Measurements from ENCODE around the gene MUC16. TPM values are rescaled to one million over a fixed set of nuclear protein-coding genes. Genes with fewer than 3 reads are reported as not detected.

The MUC16 gene
- total RNA-seq, 1 experiment from 2014 or later = 0.04 TPM

DNA sequence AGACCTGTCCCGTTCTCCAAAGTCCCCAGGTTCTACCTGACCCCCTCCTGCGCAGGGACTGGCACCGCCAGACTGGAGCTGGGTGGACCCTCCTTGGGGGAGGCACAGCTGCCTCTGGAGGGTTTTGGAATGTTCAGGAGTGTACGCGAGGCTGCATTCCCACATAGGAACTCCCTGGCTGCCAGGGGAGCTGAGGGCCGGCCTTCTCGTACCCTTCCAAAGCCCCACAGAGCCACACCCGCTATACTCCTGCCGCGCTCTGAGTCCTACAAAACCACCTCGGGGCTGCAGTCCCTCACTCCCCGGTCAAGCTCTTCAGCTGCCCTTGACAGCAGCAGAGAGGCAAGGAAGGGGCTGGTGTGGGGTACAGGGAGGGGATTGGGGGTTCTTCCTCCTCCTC lies 484 bp upstream of the MUC16 start:
- CTCF ChIA-PET = interaction anchor here (1.4 kb wide), 1 partner anchor 22 kb away, joined by 4 read pairs; no protein-coding TSS in a partner anchor
- no peak overlapping the region for H3K27ac Mint-ChIP-seq
- H3K4me1 Mint-ChIP-seq = no peaks in the 10 kb centered on the region
- H3K9me3 Mint-ChIP-seq = peaks cover 5% of the 10 kb centered on the region
- no peak for DNase-seq (ENCODE audit: low spot score)
- peaks cover 5% of the 10 kb centered on the region; the same call in 1 of the 2 replicates for H3K36me3 Mint-ChIP-seq
- no peak for ATAC-seq
- H3K27me3 Mint-ChIP-seq (ENCODE audit: low read depth) = no peaks in the 10 kb centered on the region; the same call in 1 of the 2 replicates
- POLR2A ChIA-PET = no interaction called here
- TF ChIP-seq ATF1 (CRISPR knock-in tag; IDR thresholded peaks at IDR 0.05) = no peak
- TF ChIP-seq, protein P1, sequence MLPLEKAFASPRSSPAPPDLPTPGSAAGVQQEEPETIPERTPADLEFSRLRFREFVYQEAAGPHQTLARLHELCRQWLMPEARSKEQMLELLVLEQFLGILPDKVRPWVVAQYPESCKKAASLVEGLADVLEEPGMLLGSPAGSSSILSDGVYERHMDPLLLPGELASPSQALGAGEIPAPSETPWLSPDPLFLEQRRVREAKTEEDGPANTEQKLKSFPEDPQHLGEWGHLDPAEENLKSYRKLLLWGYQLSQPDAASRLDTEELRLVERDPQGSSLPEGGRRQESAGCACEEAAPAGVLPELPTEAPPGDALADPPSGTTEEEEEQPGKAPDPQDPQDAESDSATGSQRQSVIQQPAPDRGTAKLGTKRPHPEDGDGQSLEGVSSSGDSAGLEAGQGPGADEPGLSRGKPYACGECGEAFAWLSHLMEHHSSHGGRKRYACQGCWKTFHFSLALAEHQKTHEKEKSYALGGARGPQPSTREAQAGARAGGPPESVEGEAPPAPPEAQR (CRISPR knock-in tag; IDR thresholded peaks at IDR 0.05) = no peak
- TF ChIP-seq, protein P2, sequence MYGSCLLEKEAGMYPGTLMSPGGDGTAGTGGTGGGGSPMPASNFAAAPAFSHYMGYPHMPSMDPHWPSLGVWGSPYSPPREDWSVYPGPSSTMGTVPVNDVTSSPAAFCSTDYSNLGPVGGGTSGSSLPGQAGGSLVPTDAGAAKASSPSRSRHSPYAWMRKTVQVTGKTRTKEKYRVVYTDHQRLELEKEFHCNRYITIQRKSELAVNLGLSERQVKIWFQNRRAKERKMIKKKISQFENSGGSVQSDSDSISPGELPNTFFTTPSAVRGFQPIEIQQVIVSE (CRISPR knock-in tag; IDR thresholded peaks at IDR 0.05; ENCODE audit: borderline replicate concordance) = no peak
- no peak for TF ChIP-seq TP53 (CRISPR knock-in tag; IDR thresholded peaks at IDR 0.05)
- no peak for TF ChIP-seq NR2C2 (CRISPR knock-in tag; IDR thresholded peaks at IDR 0.05)
- TF ChIP-seq NFYB (CRISPR knock-in tag; conservative IDR thresholded peaks at IDR 0.05; ENCODE audit: low read depth) = no peak
- TF ChIP-seq CREB1 (CRISPR knock-in tag; IDR thresholded peaks at IDR 0.05) = no peak
- TF ChIP-seq, protein P3, sequence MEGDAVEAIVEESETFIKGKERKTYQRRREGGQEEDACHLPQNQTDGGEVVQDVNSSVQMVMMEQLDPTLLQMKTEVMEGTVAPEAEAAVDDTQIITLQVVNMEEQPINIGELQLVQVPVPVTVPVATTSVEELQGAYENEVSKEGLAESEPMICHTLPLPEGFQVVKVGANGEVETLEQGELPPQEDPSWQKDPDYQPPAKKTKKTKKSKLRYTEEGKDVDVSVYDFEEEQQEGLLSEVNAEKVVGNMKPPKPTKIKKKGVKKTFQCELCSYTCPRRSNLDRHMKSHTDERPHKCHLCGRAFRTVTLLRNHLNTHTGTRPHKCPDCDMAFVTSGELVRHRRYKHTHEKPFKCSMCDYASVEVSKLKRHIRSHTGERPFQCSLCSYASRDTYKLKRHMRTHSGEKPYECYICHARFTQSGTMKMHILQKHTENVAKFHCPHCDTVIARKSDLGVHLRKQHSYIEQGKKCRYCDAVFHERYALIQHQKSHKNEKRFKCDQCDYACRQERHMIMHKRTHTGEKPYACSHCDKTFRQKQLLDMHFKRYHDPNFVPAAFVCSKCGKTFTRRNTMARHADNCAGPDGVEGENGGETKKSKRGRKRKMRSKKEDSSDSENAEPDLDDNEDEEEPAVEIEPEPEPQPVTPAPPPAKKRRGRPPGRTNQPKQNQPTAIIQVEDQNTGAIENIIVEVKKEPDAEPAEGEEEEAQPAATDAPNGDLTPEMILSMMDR (IDR thresholded peaks at IDR 0.05) = no peak
- TF ChIP-seq FOXP1 (CRISPR knock-in tag; IDR thresholded peaks at IDR 0.05; ENCODE audit: borderline replicate concordance) = no peak
- TF ChIP-seq ZNF416 (CRISPR knock-in tag; IDR thresholded peaks at IDR 0.05) = no peak
- H3K4me3 Mint-ChIP-seq = no peak overlapping the region

DNA sequence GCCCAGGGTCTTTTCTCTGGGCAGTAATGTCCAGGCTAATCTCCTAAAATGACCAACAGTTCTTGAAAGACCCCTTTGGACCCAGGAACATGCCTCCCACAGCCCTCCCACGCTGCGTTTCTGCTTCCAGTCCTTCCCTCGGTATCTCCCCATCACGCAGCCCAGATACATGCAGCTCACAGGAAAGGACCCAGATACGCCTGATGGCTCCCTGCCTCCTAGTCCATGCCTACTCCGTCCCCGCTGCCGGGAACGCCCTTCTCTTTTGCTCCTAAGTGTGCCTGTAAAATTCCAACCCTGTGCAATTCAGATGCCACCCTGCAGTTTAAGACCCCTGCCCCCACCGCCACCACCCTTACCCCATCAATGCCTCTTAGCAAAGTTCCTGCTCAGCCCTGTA lies 778 bp downstream of the MUC16 start:
- H3K27ac Mint-ChIP-seq = no peak overlapping the region

DNA sequence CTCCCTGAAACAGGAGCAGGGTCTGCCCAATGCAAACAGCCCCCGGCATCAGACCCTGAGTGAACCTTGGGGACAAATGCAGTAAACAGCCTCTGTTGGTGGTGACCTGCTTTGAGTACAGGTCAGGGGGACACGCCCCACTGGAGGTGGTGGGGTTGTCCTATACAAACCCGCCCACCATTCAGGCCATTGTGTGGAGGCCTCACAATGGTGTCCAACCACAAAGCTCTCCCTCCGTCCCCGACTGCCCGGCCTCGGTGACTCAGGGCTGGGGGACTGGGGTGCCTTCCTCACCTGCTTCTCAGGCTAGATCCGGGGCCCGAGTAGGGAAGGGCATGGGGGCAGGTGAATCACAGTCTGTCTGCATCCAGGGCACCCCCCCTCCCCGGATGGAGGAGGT lies 1.5 kb downstream of the MUC16 start:
- POLR2A ChIA-PET = no interaction called here
- ATAC-seq = no peak
- H3K27me3 Mint-ChIP-seq (ENCODE audit: low read depth) = no peaks in the 10 kb centered on the region

More for the DNA sequence above, 778 bp downstream of the MUC16 start:
- DNase-seq (ENCODE audit: low spot score) = no peak
- no peak for TF ChIP-seq ATF1 (CRISPR knock-in tag; IDR thresholded peaks at IDR 0.05)
- ATAC-seq = no peak
- ChIA-PET POLR2A (no interaction called here), CTCF (interaction anchor here (1.4 kb wide), 1 partner anchor 21 kb away, joined by 4 read pairs; no protein-coding TSS in a partner anchor)
- no peaks in the 10 kb centered on the region for H3K4me1 Mint-ChIP-seq
- H3K27me3 Mint-ChIP-seq (ENCODE audit: low read depth) = no peaks in the 10 kb centered on the region
- peaks cover 8% of the 10 kb centered on the region for H3K9me3 Mint-ChIP-seq
- no peak overlapping the region for H3K4me3 Mint-ChIP-seq
- H3K36me3 Mint-ChIP-seq = peaks cover 7% of the 10 kb centered on the region; the same call in 1 of the 2 replicates

More for the DNA sequence above, 1.5 kb downstream of the MUC16 start:
- Mint-ChIP-seq H3K36me3 (peaks cover 6% of the 10 kb centered on the region; the same call in 1 of the 2 replicates), H3K4me1 (no peaks in the 10 kb centered on the region), H3K9me3 (peaks cover 7% of the 10 kb centered on the region), H3K27ac (no peak overlapping the region), H3K4me3 (no peak overlapping the region)
- CTCF ChIA-PET = interaction anchor here (0.6 kb wide), 1 partner anchor 383 kb away, joined by 3 read pairs; no protein-coding TSS in a partner anchor
- no peak for DNase-seq (ENCODE audit: low spot score)
- TF ChIP-seq, protein P4, sequence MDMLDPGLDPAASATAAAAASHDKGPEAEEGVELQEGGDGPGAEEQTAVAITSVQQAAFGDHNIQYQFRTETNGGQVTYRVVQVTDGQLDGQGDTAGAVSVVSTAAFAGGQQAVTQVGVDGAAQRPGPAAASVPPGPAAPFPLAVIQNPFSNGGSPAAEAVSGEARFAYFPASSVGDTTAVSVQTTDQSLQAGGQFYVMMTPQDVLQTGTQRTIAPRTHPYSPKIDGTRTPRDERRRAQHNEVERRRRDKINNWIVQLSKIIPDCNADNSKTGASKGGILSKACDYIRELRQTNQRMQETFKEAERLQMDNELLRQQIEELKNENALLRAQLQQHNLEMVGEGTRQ (CRISPR knock-in tag; IDR thresholded peaks at IDR 0.05) = no peak
- TF ChIP-seq EMX1 (CRISPR knock-in tag; IDR thresholded peaks at IDR 0.05) = no peak
- no peak for TF ChIP-seq TCF7 (CRISPR knock-in tag; IDR thresholded peaks at IDR 0.05; ENCODE audit: low read depth)
- TF ChIP-seq, protein P5, sequence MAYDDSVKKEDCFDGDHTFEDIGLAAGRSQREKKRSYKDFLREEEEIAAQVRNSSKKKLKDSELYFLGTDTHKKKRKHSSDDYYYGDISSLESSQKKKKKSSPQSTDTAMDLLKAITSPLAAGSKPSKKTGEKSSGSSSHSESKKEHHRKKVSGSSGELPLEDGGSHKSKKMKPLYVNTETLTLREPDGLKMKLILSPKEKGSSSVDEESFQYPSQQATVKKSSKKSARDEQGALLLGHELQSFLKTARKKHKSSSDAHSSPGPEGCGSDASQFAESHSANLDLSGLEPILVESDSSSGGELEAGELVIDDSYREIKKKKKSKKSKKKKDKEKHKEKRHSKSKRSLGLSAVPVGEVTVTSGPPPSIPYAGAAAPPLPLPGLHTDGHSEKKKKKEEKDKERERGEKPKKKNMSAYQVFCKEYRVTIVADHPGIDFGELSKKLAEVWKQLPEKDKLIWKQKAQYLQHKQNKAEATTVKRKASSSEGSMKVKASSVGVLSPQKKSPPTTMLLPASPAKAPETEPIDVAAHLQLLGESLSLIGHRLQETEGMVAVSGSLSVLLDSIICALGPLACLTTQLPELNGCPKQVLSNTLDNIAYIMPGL (CRISPR knock-in tag; IDR thresholded peaks at IDR 0.05) = no peak
